ENCODE results near the gene ZNF497.

The ZNF497 gene

DNA sequence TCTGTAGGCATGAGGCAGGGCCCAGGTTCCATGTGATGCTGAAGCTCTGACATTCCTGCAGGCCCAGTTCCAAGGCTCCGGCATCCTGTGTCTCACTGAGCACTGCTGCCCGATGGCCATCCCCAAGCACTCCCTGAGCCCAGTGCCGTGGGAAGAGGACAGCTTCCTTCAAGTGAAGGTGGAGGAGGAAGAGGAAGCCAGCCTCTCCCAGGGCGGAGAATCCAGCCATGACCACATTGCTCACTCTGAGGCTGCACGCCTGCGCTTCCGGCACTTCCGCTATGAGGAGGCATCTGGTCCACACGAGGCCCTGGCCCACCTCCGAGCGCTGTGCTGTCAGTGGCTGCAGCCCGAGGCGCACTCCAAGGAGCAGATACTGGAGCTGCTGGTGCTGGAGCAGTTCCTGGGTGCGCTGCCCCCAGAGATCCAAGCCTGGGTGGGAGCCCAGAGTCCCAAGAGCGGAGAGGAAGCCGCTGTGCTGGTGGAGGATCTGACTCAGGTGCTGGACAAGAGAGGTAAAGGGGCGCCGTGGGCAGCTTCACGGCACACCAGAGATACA, 27.8 kb downstream of the ZNF497 start:
- ChIA-PET POLR2A (interaction anchor here (0.5 to 3.6 kb wide), 2 partner anchors 28 to 116 kb away, joined by 4 to 14 read pairs; partner anchors contain the start of gene ZNF497), CTCF (no interaction called here)
- TF ChIP-seq ZNF146 (tag by site-specific recombination; IDR thresholded peaks at IDR 0.05) (no peak), SP2 (tag by site-specific recombination; IDR thresholded peaks at IDR 0.05) (no peak), ZNF629 (tag by site-specific recombination; IDR thresholded peaks at IDR 0.05) (no peak), ZNF366 (tag by site-specific recombination; conservative IDR thresholded peaks at IDR 0.05) (no peak), ZNF521 (tag by site-specific recombination; IDR thresholded peaks at IDR 0.05) (no peak), ZNF514 (tag by site-specific recombination; IDR thresholded peaks at IDR 0.05) (no peak), PRDM1 (tag by site-specific recombination; IDR thresholded peaks at IDR 0.05) (no peak), ZNF324 (tag by site-specific recombination; IDR thresholded peaks at IDR 0.05) (no peak), RBAK (tag by site-specific recombination; IDR thresholded peaks at IDR 0.05) (no peak), ZNF670 (tag by site-specific recombination; IDR thresholded peaks at IDR 0.05; ENCODE audit: low read depth) (no peak), KLF9 (tag by site-specific recombination; IDR thresholded peaks at IDR 0.05; ENCODE audit: low read depth) (no peak), YY1 (tag by site-specific recombination; IDR thresholded peaks at IDR 0.05) (no peak), ZNF626 (tag by site-specific recombination; IDR thresholded peaks at IDR 0.05) (no peak), ZNF211 (tag by site-specific recombination; IDR thresholded peaks at IDR 0.05; ENCODE audit: low read depth) (no peak), ZNF112 (tag by site-specific recombination; IDR thresholded peaks at IDR 0.05) (no peak), ZNF785 (tag by site-specific recombination; IDR thresholded peaks at IDR 0.05) (no peak), ZNF76 (tag by site-specific recombination; IDR thresholded peaks at IDR 0.05; ENCODE audit: borderline replicate concordance, low read depth) (no peak)
- TF ChIP-seq, protein P1, sequence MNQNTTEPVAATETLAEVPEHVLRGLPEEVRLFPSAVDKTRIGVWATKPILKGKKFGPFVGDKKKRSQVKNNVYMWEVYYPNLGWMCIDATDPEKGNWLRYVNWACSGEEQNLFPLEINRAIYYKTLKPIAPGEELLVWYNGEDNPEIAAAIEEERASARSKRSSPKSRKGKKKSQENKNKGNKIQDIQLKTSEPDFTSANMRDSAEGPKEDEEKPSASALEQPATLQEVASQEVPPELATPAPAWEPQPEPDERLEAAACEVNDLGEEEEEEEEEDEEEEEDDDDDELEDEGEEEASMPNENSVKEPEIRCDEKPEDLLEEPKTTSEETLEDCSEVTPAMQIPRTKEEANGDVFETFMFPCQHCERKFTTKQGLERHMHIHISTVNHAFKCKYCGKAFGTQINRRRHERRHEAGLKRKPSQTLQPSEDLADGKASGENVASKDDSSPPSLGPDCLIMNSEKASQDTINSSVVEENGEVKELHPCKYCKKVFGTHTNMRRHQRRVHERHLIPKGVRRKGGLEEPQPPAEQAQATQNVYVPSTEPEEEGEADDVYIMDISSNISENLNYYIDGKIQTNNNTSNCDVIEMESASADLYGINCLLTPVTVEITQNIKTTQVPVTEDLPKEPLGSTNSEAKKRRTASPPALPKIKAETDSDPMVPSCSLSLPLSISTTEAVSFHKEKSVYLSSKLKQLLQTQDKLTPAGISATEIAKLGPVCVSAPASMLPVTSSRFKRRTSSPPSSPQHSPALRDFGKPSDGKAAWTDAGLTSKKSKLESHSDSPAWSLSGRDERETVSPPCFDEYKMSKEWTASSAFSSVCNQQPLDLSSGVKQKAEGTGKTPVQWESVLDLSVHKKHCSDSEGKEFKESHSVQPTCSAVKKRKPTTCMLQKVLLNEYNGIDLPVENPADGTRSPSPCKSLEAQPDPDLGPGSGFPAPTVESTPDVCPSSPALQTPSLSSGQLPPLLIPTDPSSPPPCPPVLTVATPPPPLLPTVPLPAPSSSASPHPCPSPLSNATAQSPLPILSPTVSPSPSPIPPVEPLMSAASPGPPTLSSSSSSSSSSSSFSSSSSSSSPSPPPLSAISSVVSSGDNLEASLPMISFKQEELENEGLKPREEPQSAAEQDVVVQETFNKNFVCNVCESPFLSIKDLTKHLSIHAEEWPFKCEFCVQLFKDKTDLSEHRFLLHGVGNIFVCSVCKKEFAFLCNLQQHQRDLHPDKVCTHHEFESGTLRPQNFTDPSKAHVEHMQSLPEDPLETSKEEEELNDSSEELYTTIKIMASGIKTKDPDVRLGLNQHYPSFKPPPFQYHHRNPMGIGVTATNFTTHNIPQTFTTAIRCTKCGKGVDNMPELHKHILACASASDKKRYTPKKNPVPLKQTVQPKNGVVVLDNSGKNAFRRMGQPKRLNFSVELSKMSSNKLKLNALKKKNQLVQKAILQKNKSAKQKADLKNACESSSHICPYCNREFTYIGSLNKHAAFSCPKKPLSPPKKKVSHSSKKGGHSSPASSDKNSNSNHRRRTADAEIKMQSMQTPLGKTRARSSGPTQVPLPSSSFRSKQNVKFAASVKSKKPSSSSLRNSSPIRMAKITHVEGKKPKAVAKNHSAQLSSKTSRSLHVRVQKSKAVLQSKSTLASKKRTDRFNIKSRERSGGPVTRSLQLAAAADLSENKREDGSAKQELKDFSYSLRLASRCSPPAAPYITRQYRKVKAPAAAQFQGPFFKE (tag by site-specific recombination; IDR thresholded peaks at IDR 0.05; ENCODE audit: borderline replicate concordance), result no peak
- TF ChIP-seq, protein P2, sequence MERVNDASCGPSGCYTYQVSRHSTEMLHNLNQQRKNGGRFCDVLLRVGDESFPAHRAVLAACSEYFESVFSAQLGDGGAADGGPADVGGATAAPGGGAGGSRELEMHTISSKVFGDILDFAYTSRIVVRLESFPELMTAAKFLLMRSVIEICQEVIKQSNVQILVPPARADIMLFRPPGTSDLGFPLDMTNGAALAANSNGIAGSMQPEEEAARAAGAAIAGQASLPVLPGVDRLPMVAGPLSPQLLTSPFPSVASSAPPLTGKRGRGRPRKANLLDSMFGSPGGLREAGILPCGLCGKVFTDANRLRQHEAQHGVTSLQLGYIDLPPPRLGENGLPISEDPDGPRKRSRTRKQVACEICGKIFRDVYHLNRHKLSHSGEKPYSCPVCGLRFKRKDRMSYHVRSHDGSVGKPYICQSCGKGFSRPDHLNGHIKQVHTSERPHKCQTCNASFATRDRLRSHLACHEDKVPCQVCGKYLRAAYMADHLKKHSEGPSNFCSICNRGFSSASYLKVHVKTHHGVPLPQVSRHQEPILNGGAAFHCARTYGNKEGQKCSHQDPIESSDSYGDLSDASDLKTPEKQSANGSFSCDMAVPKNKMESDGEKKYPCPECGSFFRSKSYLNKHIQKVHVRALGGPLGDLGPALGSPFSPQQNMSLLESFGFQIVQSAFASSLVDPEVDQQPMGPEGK (tag by site-specific recombination; IDR thresholded peaks at IDR 0.05), result no peak
- TF ChIP-seq, protein P3, sequence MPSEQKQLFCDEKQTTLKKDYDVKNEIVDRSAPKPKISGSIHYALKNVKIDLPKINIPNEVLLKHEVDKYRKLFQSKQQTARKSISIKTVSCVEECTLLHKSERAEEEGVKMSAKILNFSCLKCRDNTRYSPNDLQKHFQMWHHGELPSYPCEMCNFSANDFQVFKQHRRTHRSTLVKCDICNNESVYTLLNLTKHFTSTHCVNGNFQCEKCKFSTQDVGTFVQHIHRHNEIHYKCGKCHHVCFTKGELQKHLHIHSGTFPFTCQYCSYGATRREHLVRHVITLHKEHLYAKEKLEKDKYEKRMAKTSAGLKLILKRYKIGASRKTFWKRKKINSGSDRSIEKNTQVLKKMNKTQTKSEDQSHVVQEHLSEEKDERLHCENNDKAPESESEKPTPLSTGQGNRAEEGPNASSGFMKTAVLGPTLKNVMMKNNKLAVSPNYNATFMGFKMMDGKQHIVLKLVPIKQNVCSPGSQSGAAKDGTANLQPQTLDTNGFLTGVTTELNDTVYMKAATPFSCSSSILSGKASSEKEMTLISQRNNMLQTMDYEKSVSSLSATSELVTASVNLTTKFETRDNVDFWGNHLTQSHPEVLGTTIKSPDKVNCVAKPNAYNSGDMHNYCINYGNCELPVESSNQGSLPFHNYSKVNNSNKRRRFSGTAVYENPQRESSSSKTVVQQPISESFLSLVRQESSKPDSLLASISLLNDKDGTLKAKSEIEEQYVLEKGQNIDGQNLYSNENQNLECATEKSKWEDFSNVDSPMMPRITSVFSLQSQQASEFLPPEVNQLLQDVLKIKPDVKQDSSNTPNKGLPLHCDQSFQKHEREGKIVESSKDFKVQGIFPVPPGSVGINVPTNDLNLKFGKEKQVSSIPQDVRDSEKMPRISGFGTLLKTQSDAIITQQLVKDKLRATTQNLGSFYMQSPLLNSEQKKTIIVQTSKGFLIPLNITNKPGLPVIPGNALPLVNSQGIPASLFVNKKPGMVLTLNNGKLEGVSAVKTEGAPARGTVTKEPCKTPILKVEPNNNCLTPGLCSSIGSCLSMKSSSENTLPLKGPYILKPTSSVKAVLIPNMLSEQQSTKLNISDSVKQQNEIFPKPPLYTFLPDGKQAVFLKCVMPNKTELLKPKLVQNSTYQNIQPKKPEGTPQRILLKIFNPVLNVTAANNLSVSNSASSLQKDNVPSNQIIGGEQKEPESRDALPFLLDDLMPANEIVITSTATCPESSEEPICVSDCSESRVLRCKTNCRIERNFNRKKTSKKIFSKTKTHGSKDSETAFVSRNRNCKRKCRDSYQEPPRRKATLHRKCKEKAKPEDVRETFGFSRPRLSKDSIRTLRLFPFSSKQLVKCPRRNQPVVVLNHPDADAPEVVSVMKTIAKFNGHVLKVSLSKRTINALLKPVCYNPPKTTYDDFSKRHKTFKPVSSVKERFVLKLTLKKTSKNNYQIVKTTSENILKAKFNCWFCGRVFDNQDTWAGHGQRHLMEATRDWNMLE (tag by site-specific recombination; conservative IDR thresholded peaks at IDR 0.05; ENCODE audit: low read depth), result no peak
- no peaks in the 10 kb centered on the region for H3K4me1 ChIP-seq (ENCODE audit: control insufficient read depth, insufficient read depth, low read length)
- H3K27ac ChIP-seq (ENCODE audit: extremely low read depth, low read depth, low read length), result no peak overlapping the region
- H3K4me3 ChIP-seq (ENCODE audit: low read depth, low read length), result no peak overlapping the region
- peaks cover 0 to 51% of the 10 kb centered on the region in 2 experiments; a peak in 1 of 3 replicates for H3K36me3 ChIP-seq (ENCODE audit: control insufficient read depth in 2 of 2, insufficient read depth in 1 of 2, low read length in 2 of 2)
- H3K9me3 ChIP-seq (ENCODE audit: control insufficient read depth, insufficient read depth, low read depth, low read length), result no peaks in the 10 kb centered on the region
